ENCODE results near the gene SNRNP27.
"Not testable (repeated sequence)": the region's sequence is repeated elsewhere in the genome, so short reads cannot be mapped to it uniquely, and the experiment has no call there.

Gene SNRNP27
- 7.6 to 18.9 (median 13.2) reads per million in 17 experiments for total RNA-seq

DNA sequence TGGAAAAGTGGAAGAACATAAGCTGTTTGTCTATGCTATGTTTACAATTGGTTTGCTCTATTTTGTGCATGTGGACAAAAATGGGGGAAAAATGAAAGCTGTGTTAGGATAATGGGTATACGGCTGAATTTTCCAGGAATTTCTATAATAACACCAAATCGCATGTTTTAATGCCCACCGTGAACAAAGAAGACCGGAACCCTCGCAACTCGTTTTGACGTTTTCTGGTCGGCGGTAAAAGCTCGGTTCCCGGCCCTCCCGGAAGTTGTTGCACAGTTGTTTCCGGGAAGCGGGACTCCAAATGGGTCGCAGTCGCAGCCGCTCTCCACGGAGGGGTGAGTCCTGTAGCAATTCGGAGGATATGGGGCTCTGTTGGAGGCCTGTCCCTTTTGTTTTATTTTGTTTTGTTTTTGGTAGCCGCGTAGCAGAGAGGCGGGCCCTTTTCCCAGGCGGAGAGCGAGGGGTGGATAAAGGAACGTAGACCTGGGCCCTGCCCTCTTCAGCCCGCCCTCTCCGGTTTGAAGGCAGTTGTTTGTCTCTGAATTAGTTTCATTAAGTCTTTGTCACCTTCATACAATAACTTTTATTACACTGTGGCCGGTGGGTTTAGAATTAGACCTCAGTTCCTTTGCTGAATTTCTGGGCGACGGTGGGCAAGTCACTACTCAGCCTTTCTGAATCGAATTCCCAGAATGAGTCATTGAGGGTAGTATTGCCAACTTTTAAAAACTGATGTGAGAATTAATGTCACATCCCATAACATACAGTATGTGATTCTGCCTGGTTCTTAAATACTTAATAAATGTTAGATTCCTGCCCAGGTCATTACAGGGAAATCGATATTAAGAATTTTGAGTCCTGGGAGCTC is at the start of gene SNRNP27:
SNRNP27 (plus strand) TSS at position 273 of the 868 bp plus-strand sequence; CDS start at position 302, 29 bp downstream.
- peak; percentile 83 to 90 (median 86) for DNase-seq

GRCh38 chr2:69843993-69844392 is 49.8 kb upstream of the SNRNP27 start:
- DNase-seq: no peak

- DNase-seq: no peak
These were observed 49.2 kb upstream of the SNRNP27 start for GRCh38 chr2:69844560-69844959.

DNA sequence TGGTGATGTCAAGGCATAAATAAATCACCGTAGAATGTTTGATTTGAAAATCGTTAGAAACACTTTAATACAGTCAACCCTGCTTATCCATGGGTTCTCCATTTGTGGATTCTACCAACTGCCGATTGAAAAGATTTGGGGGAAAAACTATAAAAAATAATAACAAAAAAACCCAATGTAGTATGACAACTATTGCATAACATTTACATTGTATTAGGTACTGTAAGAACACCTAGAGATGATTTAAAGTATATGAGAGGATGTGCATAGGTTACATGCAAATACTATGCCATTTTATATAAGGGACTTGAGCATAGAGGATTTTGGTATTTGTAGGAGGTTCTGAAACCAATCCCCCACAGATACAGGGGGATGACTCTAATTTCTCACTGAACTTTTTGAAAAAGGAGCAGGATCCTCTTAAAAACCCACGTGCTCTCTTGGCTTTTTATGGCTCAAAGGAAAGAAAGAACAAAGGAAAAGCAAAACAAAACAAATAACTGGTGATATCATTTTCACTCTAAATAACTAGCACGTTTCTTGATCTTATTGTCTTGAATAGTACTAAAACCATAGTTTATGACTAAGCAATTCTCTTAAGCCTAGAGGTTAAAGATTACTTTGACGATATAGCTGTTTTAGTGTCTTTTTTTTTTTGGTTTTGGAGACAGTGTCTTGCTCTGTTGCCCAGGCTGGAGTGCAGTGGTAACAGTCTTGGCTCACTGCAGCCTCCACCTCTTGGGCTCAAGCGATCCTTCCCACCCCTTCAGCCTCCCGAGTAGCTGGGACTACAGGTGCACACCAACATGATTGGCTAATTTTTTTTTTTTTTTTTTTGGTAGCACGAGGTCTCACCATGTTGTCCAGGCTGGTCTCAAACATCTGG is 47.3 kb upstream of the SNRNP27 start:
- no peak for DNase-seq

- no peak for DNase-seq
These were observed 46.5 kb upstream of the SNRNP27 start for GRCh38 chr2:69847068-69847828.

- no peak for DNase-seq
These were observed 45.5 kb upstream of the SNRNP27 start for GRCh38 chr2:69848186-69848790.

DNA sequence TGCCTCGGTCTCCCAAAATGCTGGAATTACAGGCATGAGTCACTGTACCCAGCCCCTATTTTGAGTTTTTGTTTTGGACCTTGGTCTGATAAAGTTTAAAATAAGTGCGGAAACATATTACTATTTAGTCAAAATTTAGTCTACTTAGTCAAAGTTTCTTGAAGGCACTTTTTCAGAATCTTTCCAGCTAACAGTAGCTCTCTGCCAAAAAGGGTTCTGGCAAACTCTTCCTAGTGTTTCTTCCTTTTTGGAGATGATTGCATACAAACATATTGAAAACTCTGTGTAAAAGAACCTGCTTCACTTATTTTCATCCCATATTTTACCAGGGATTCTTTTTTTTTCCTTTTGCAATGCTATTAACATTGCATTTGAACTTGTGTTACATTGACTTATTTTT is 35.5 kb upstream of the SNRNP27 start:
- no peak for DNase-seq

GRCh38 chr2:69863298-69863697 is 30.5 kb upstream of the SNRNP27 start:
- DNase-seq: no peak

DNA sequence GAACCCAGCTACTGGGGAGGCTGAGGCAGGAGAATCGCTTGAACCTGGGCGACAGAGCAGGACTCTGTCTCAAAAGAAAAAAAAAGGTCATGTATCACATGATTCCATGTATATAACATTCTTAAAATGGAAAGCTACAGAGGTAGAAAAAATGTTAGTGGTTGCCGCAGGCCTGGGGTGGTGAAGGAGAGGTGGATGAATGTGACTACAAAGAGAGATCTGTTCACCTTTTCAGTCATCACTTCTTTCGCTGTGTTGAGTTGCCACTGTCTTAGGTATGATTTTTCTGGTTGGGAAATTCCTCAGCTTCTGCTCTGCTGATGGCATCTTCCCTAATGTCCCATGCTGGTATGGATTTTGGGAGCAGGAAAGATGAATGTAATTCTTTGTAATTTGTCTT is 5.3 kb upstream of the SNRNP27 start:
- DNase-seq: no peak

DNA sequence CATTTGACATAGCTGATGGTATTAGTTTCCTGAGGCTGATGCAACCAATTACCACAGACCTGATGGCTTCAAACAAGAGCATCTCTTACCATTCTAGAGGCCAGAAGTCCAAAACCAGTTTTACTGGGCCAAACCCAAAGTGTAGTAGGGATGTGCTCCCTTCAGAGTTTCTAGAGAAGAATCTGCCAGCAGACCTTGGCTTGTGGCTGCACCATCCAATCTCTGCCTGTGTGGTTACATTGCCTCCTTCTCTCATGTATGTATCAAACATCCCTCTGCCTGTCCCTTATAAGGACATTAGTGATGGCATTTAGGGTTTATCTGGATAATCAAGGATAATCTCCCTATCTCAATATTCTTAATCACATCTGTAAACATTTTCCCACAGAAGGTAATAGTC is 4.5 kb upstream of the SNRNP27 start:
- no peak for DNase-seq

DNA sequence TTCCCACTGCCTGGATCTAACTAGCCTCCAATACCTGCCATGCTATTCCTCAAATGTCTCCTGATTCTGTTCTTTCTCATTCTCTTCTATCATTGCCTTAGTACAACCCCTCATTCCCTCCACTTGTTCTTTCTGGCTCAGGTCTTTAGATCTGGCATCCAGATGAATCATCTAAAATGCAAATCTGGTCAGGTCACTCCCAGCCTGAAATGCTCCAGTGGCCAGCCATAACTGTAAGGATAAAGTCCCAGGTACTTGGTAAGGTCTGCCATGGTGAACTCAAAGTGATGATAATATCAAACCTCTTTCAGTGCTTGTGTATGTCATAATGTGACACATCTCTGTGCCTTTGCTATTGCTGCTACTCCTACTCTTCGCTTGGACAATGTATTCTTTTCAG is 2.9 kb upstream of the SNRNP27 start:
- no peak for DNase-seq

DNA sequence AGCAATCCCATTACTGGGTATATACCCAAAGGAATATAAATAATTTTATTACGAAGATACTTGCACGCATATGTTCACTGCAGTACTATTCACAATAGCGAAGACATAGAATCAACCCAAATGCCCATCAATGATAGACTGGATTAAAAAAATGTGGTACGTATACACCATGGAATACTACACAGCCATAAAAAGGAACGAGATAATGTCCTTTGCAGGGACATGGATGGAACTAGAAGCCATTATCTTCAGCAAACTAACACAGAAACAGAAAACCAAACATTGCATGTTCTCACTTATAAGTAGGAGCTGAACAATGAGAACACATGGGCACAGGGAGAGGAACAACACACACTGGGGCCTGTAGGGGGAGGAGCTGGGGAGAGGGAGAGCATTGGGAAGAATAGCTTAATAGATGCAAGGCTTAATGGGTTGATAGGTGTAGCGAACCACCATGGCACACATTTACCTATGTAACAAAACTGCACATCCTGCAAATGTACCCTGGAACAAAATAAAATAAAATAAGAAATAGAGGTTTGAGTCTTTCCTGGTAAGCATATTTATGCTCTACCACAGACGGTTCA is 825 bp upstream of the SNRNP27 start:
- not testable (repeated sequence) for DNase-seq

DNA sequence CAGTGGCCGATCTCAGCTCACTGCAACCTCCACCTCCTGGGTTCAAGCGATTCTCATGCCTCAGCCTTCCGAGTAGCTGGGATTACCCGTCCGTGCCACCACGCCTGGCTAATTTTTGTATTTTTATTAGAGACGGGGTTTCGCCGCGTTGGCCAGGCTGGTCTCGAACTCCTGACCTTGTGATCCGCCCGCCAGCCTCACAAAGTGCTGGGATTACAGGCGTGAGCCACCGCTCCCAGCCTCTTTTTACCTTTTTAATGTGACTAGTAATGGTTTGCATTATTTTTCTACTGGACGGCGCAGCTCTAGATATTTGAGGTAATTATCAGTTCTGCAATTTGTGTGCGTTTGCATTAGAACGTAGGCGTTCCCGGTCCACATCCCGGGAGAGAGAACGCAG is 981 bp downstream of the SNRNP27 start:
- not testable (repeated sequence) for DNase-seq

DNA sequence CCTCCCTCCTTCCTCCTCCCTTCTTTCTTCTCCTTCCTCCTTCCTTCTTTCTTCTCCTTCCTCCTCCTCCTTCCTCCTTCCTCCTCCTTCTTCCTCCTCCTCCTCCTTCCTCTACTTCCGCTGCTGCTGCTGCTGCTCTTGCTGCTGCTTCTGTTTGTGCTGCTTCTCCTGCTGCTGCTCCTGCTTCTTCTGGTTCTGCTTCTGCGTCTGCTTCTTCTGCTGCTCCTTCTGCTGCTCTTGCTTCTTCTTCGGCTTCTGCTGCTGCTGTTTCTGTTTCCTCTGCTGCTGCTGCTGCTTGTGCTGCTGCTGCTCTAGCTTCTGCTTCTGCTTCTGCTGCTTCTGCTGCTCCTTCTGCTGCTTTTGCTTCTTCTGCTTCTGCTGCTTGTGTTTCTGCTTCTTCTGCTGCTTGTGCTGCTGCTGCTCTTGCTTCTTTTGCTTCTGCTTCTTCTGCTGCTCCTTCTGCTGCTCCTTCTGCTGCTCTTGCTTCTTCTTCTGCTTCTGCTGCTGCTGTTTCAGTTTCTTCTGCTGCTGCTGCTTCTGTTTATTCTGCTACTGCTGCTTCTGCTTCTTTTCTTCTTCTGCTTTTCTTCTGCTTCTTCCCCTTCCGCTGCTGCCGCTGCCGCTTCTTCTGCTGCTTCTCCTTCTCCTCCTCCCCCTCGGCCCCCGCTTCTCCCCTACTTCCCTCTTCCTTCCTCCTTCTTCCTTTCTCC is 8.6 kb downstream of the SNRNP27 start:
- DNase-seq: peak; percentile 76 to 93 (median 83)

- DNase-seq: no peak
These were observed 13.5 kb downstream of the SNRNP27 start for GRCh38 chr2:69907216-69907615.

GRCh38 chr2:69911985-69912563 is 18.3 kb downstream of the SNRNP27 start:
- peak in 3 of 4 experiments; percentile 34 to 89 (median 79) for DNase-seq

GRCh38 chr2:69914164-69914949 is 20.6 kb downstream of the SNRNP27 start:
- DNase-seq: peak; percentile 99 to 100 (median 100)

GRCh38 chr2:69914950-69915945 is 21.5 kb downstream of the SNRNP27 start, which contains the start of gene MXD1:
Gene MXD1 (plus strand): TSS chr2:69915109. CDS start chr2:69915331, 222 bp downstream.
- peak; percentile 34 to 61 (median 46) for DNase-seq

Measured in suppressor macrophage (primary cell).